Measurements from ENCODE around the gene RAD51. TPM values are rescaled to one million over a fixed set of nuclear protein-coding genes. Genes with fewer than 3 reads are reported as not detected.

Gene RAD51
- total and polyA plus RNA-seq, 9 of the 15 experiments (the other 6 are each of a cell fraction or from before 2014, with no cell fraction given): 16.0 to 63.8 (median 34.6) TPM

DNA sequence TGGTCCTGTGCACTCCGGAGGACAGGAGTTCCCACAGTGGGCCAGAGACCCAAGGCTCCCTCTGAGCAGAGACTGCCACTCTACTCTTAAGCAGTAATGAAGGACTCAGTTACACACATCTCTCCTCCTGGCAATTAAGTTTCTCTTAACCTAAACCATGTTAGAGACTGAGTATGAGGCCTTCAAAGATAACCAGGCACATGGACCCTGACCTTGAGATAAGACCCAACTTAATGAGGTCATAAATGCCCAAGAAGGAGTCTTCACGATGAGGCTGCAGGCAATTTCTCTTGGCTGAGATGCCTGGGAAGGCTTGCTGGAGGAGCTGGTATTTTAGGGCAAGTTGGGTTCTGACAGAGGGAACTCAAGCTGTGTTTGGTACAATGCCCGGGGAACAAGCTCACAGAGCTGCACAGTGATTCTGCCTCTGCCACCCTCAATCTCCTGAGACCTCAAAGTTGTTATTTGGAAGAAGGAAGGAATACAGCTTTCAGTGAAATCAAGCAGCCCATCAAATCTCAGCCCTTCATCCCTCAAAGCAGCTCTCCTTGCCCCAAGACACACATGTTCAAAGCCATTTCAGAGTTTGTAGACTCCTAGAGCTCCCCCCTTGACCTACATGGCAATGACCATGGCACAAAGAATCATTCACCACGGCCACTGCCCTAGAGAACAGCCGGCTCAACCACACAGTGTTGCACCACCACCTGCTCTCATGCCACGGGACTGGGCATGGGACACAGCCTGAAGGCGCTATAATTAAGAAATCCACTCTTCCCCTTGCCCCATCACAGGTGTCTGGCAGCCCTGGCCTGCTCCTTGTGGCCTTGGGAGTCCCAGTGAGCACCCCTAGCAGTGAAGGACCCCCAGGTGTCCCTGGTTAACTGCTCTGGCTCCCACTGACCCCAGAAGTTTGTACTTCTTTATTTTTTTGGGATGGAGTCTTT lies 53.0 kb downstream of the RAD51 start (continued):
- TF ChIP-seq MNT (conservative IDR thresholded peaks at IDR 0.05) (peak in 1 of 2 experiments; percentile 44; a peak in 1 of 4 replicates), BRCA1 (IDR thresholded peaks at IDR 0.05) (no peak), BRCA1 (CRISPR knock-in tag; IDR thresholded peaks at IDR 0.05) (no peak), TAF1 (IDR thresholded peaks at IDR 0.05; ENCODE audit: control insufficient read depth, extremely low read depth, insufficient read depth, low read length, severe bottlenecking) (no peak), CBX3 (IDR thresholded peaks at IDR 0.05; ENCODE audit: borderline replicate concordance in 1 of 2, low read length in 2 of 2) (no peak), PREB (CRISPR knock-in tag; IDR thresholded peaks at IDR 0.05) (no peak), NR2C1 (IDR thresholded peaks at IDR 0.05) (no peak), NR2C1 (tag; IDR thresholded peaks at IDR 0.05) (peak; percentile 51; the same call in 1 of the 2 replicates), STAT5B (CRISPR knock-in tag; IDR thresholded peaks at IDR 0.05) (no peak), KAT7 (CRISPR knock-in tag; IDR thresholded peaks at IDR 0.05; ENCODE audit: borderline replicate concordance) (no peak), CSDE1 (IDR thresholded peaks at IDR 0.05) (no peak), CREM (IDR thresholded peaks at IDR 0.05; ENCODE audit: low read depth) (peak; percentile 41), SRSF7 (optimal IDR thresholded peaks at IDR 0.05; ENCODE audit: low read depth, low read length) (no peak), MECOM (CRISPR knock-in tag; IDR thresholded peaks at IDR 0.05) (no peak), RHOXF2B (CRISPR knock-in tag; conservative IDR thresholded peaks at IDR 0.05) (no peak), ZNF232 (CRISPR knock-in tag; IDR thresholded peaks at IDR 0.05) (no peak), HNRNPH1 (optimal IDR thresholded peaks at IDR 0.05; ENCODE audit: low read depth, low read length) (no peak), ATF6 (CRISPR knock-in tag; IDR thresholded peaks at IDR 0.05) (no peak), NFYB (IDR thresholded peaks at IDR 0.05; ENCODE audit: extremely low read depth, insufficient read length) (no peak), SP2 (IDR thresholded peaks at IDR 0.05; ENCODE audit: extremely low read depth, low read depth, low read length, poor library complexity, severe bottlenecking) (no peak), POLR3G (IDR thresholded peaks at IDR 0.05; ENCODE audit: extremely low read depth, insufficient read length, insufficient replicate concordance) (no peak), ATF1 (CRISPR knock-in tag; IDR thresholded peaks at IDR 0.05) (no peak), ATF1 (tag; IDR thresholded peaks at IDR 0.05) (no peak)
- TF ChIP-seq, protein P1, sequence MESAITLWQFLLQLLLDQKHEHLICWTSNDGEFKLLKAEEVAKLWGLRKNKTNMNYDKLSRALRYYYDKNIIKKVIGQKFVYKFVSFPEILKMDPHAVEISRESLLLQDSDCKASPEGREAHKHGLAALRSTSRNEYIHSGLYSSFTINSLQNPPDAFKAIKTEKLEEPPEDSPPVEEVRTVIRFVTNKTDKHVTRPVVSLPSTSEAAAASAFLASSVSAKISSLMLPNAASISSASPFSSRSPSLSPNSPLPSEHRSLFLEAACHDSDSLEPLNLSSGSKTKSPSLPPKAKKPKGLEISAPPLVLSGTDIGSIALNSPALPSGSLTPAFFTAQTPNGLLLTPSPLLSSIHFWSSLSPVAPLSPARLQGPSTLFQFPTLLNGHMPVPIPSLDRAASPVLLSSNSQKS (CRISPR knock-in tag; IDR thresholded peaks at IDR 0.05): no peak
